C4-2B (cell line): ENCODE results near the gene OTUD6A.

Experiments used
- CTCF ChIP-seq: fragments of 450-650 bp; conservative IDR thresholded peaks from 2 replicates; pipeline ENCODE4 v1.5.1; 2017; ENCODE audit warnings: mild to moderate bottlenecking
- ZFX ChIP-seq: fragments of 450-650 bp; IDR thresholded peaks from 2 replicates; pipeline ENCODE4 v1.6.1; 2017

GRCh38 chrX:70039758-70040157 lies 22.5 kb upstream of the OTUD6A start:
- no peak for TF ChIP-seq CTCF
- no peak for TF ChIP-seq ZFX
